Erythroblast (primary cell): Measurements from ENCODE around the gene TRIM47.

Source experiments
- GATA1 ChIP-seq: IDR thresholded peaks from 2 replicates; pipeline ENCODE4 v1.6.1; 2011; ENCODE audit warnings: low read depth, mild to moderate bottlenecking, control low read depth, low read length, moderate library complexity
- POLR2A ChIP-seq: IDR thresholded peaks from 2 replicates; pipeline ENCODE4 v1.6.1; 2011; ENCODE audit warnings: mild to moderate bottlenecking, low read length

DNA sequence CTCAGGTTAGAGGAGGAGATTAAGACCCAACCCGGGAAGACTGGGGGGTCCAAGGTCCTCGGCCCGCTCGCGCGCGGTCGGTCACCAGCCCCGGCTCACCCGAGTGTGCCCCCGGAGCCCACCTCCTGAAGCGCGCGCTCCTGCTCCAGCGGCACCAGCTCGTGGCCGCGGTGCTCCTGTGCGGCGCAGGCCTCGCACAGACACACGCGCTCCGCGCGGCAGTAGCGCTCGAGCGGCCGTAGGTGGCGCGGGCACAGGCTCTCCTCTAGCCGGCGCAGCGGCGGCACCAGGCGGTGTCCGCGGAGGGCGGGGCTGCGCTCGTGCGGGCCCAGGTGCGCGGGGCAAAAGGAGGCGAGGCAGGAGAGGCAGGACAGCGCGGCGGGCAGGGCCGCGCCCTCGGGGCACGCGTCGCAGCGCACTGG, 618 bp downstream of the TRIM47 start:
- no peak for TF ChIP-seq POLR2A
- TF ChIP-seq GATA1: no peak
